Ascending aorta (tissue), 2 donors: ENCODE measurements around the gene DAP3. TPM values are rescaled to one million over a fixed set of nuclear protein-coding genes. Genes with fewer than 3 reads are reported as not detected.
"Not testable (repeated sequence)": the region's sequence is repeated elsewhere in the genome, so short reads cannot be mapped to it uniquely, and the experiment has no call there.

Experiments
- DNase-seq, 2 donors: peaks; one replicate each; pipeline ENCODE4 v3.0.0-alpha.2; 2019; ENCODE audit warnings: low spot score in 2 of 2
- H3K27ac ChIP-seq, 2 donors: fragments of 200-600 bp; sonication (generic); one replicate each; pipeline ENCODE4 v1.5.1; 2016 to 2017; ENCODE audit warnings: mild to moderate bottlenecking in 1 of 2
- H3K27me3 ChIP-seq: fragments of 200-600 bp; sonication (generic); one replicate; pipeline ENCODE4 v1.5.1; 2017
- H3K36me3 ChIP-seq, 2 donors: fragments of 200-600 bp; sonication (generic); one replicate each; pipeline ENCODE4 v1.5.1; 2016
- H3K4me1 ChIP-seq, 2 donors: fragments of 200-600 bp; sonication (generic); one replicate each; pipeline ENCODE4 v1.5.1; 2016 to 2017; ENCODE audit warnings: mild to moderate bottlenecking in 1 of 2
- H3K4me3 ChIP-seq, 2 donors: fragments of 200-600 bp; sonication (generic); one replicate each; pipeline ENCODE4 v1.5.1; 2016 to 2017; ENCODE audit warnings: mild to moderate bottlenecking in 1 of 2
- H3K9me3 ChIP-seq, 2 donors: fragments of 200-600 bp; sonication (generic); one replicate each; pipeline ENCODE4 v1.5.1; 2016
- CTCF ChIP-seq, 3 experiments: fragments of 200-600 bp in 2 of 3; fragments of 450-650 bp in 1 of 3; sonication (generic) in 2 of 3; IDR thresholded peaks; one replicate each; pipeline ENCODE4 v1.5.1; 2016 to 2019; ENCODE audit warnings: antibody characterized with exemption in 3 of 3, mild to moderate bottlenecking in 1 of 3, moderate library complexity in 1 of 3
- intact Hi-C: fragments of 100-400 bp; cut with DNase I; formaldehyde crosslinking; loops from one replicate; pipeline ENCODE4 v1.15.1; 2023
- total RNA-seq: library from RNA; depleted of rRNA; stranded (reverse); fragments of >200 nt; gene quantifications from one replicate; pipeline ENCODE4 v1.1.0, GENCODE V29; 2016

DAP3 gene
- total RNA-seq, 1 donor from 2014 or later = 47.4 TPM

GRCh38 chr1:155725142-155725541 is 36.3 kb downstream of the DAP3 start:
- TF ChIP-seq CTCF (IDR thresholded peaks at IDR 0.05) = no peak
- no peak for DNase-seq
- peaks cover 18 to 38% of the 10 kb centered on the region in 2 donors for H3K36me3 ChIP-seq

GRCh38 chr1:155729031-155729898 is 40.4 kb downstream of the DAP3 start:
- peaks cover 19 to 45% of the 10 kb centered on the region in 2 donors for H3K36me3 ChIP-seq
- TF ChIP-seq CTCF (IDR thresholded peaks at IDR 0.05) = peak; percentile 10 to 49 (median 40)
- H3K27me3 ChIP-seq = no peaks in the 10 kb centered on the region
- H3K27ac ChIP-seq = no peak overlapping the region
- H3K9me3 ChIP-seq = no peaks in the 10 kb centered on the region
- H3K4me3 ChIP-seq = no peak overlapping the region
- peak in 1 of 2 donors; percentile 68 for DNase-seq
- intact Hi-C loops = no loop called here
- peaks cover 0 to 3% of the 10 kb centered on the region in 2 donors for H3K4me1 ChIP-seq

More at GRCh38 chr1:155725142-155725541, 36.3 kb downstream of the DAP3 start:
- intact Hi-C loops = no loop called here
- Histone ChIP-seq H3K4me1 (no peaks in the 10 kb centered on the region), H3K9me3 (no peaks in the 10 kb centered on the region), H3K27me3 (no peaks in the 10 kb centered on the region), H3K4me3 (no peak overlapping the region), H3K27ac (no peak overlapping the region)

GRCh38 chr1:155740995-155741394 is 52.1 kb downstream of the DAP3 start:
- Histone ChIP-seq H3K36me3 (peaks cover 20 to 29% of the 10 kb centered on the region in 2 donors), H3K27me3 (no peaks in the 10 kb centered on the region), H3K4me3 (no peak overlapping the region), H3K27ac (no peak overlapping the region), H3K4me1 (peaks cover 0 to 7% of the 10 kb centered on the region in 2 donors), H3K9me3 (no peaks in the 10 kb centered on the region)
- no peak for TF ChIP-seq CTCF (IDR thresholded peaks at IDR 0.05)
- DNase-seq = no peak
- intact Hi-C loops = loop anchor here (5.0 kb wide), 1 partner anchor 49 kb away; no protein-coding TSS in a partner anchor

GRCh38 chr1:155741908-155742307 is 53.0 kb downstream of the DAP3 start:
- Histone ChIP-seq H3K9me3 (no peaks in the 10 kb centered on the region), H3K4me1 (peaks cover 0 to 7% of the 10 kb centered on the region in 2 donors), H3K27me3 (no peaks in the 10 kb centered on the region), H3K27ac (no peak overlapping the region), H3K4me3 (no peak overlapping the region), H3K36me3 (peaks cover 16 to 22% of the 10 kb centered on the region in 2 donors)
- TF ChIP-seq CTCF (IDR thresholded peaks at IDR 0.05) = no peak
- intact Hi-C loops = loop anchor here (5.0 kb wide), 1 partner anchor 50 kb away; no protein-coding TSS in a partner anchor
- no peak for DNase-seq

DNA sequence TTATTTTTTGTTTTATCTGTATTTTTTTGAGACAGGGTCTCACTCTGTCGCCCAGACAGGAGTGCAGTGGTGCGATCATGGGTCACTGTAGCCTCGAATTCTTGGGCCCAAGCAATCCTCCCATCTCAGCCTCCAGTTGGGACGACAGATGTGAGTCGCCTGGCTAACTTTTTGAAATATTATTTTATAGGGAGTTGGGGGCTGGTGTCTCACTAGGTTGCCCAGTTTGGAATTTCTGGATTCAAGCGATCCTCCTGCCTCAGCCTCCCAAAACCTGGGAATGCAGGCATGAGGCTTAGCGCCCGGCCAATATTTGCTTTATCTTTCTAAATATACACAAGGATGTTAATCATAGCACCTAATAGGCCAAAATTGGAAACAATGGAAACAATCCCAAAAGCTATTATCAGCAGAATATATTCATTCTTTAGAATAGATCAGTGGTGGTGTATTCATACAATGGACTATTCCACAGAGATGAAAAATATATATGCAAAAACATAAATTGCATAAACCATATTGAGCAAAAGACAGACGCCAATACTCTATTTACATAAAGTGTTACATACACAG is 55.9 kb downstream of the DAP3 start:
- H3K27ac ChIP-seq = peak overlapping the region; percentile 74 to 78
- TF ChIP-seq CTCF (IDR thresholded peaks at IDR 0.05) = no peak
- H3K27me3 ChIP-seq = no peaks in the 10 kb centered on the region
- DNase-seq = no peak
- peaks cover 4 to 15% of the 10 kb centered on the region in 2 donors for H3K36me3 ChIP-seq
- peaks cover 0 to 7% of the 10 kb centered on the region in 2 donors for H3K4me1 ChIP-seq
- H3K9me3 ChIP-seq = no peaks in the 10 kb centered on the region
- intact Hi-C loops = loop anchor here (1.0 to 5.0 kb wide), 2 partner anchors 52 to 467 kb away; partner anchors contain the start of gene HCN3
- H3K4me3 ChIP-seq = peak overlapping the region; percentile 65 to 76

DNA sequence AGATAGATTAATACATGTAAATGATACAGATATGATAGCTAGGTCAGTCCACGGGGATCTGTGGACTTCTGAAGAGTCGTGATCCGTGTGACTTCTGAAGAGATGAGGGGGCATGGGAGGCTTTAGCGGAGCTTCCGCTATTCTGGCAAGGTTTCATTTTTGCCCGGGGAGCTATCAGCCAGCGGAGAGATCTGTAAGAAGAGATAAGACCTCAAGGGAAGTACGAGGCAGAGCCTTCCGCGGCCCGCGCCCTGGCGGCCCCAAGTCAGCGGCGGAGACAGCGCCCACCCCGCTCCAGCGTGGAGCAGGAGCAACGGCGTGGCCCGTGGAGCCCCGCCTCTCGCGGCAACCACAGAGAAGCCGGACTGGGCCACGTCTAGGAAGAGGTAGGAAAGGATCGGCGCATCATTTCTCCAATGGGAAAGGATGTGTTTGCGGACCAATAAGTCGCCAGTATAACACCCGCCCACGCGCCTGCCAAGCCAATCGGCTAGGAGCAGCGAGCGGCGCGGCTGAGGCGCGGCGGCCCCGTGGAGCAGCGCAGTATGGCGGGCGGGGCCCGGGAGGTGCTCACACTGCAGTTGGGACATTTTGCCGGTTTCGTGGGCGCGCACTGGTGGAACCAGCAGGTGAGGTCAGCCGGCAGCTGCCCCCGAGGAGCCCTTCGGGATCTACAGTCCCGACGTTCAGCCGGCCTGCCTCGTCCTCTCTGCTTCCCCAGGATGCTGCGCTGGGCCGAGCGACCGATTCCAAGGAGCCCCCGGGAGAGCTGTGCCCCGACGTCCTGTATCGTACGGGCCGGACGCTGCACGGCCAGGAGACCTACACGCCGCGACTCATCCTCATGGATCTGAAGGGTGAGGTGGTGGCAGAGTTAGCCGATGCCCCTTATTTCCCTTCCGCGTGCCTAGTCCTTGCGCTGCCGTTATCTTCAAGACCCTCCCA is 56.7 kb downstream of the DAP3 start:
- H3K27ac ChIP-seq = peak overlapping the region; percentile 74 to 78
- not testable (repeated sequence) for H3K4me1 ChIP-seq, H3K9me3 ChIP-seq, H3K27me3 ChIP-seq
- intact Hi-C loops = loop anchor here (1.0 kb wide), 1 partner anchor 468 kb away; the partner anchor contains the start of gene HCN3
- H3K36me3 ChIP-seq = peaks cover 5 to 17% of the 10 kb centered on the region in 2 donors
- H3K4me3 ChIP-seq = peak overlapping the region; percentile 65 to 76
- peak; percentile 89 to 98 for DNase-seq

GRCh38 chr1:155747586-155747985 is 58.7 kb downstream of the DAP3 start:
- H3K27me3 ChIP-seq, H3K4me3 ChIP-seq, DNase-seq, intact Hi-C loops, H3K4me1 ChIP-seq, H3K9me3 ChIP-seq, H3K27ac ChIP-seq: not testable (repeated sequence)
- peaks cover 18 to 34% of the 10 kb centered on the region in 2 donors for H3K36me3 ChIP-seq

DNA sequence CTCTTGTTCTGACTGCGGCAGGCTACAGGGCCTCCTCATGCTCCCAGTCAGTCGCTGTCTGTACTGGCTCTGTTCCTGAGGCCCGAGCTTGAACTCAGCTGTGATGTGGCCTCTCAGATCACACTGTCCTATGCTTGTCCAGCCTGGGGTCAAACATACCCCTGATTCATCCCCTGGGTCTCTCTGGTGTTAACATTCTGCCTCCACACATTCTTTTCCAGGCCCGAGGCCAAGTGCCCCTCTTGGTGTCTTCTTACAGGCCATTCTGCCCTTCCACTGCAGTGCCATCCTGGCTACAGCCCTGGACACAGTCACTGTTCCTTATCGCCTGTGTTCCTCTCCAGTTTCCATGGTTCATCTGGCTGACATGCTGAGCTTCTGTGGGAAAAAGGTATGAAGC is 59.2 kb downstream of the DAP3 start:
- intact Hi-C loops, H3K4me3 ChIP-seq, DNase-seq, H3K27me3 ChIP-seq, H3K4me1 ChIP-seq, H3K9me3 ChIP-seq, H3K27ac ChIP-seq: not testable (repeated sequence)
- H3K36me3 ChIP-seq = peaks cover 20 to 40% of the 10 kb centered on the region in 2 donors
